Amygdala (tissue), 56 donors: ENCODE measurements around the gene CRYGB.

ENCODE experiments used
- DNase-seq, 56 donors: peaks; one replicate each; lab custom pipeline; 2025; lab: John Stamatoyannopoulos, UW

Gene CRYGB

GRCh38 chr2:208146006-208146405 is at the start of gene CRYGB:
CRYGB (minus strand) TSS chr2:208146158; CDS start chr2:208146120, 38 bp downstream.
- no peak for DNase-seq

GRCh38 chr2:208195531-208195930 is 49.6 kb upstream of the CRYGB start:
- DNase-seq, result no peak

- DNase-seq, result no peak
Observed at GRCh38 chr2:208192611-208193236, 46.8 kb upstream of the CRYGB start.

GRCh38 chr2:208189810-208190503 is 44.0 kb upstream of the CRYGB start, which contains the start of gene C2orf80:
C2orf80 (minus strand) TSS chr2:208190030; CDS start chr2:208186986, 3,044 bp downstream.
- DNase-seq, result peak in 20 of 56 donors; percentile 5 to 63 (median 20)

- peak in 1 of 56 donors; percentile 7 for DNase-seq
Observed at GRCh38 chr2:208189069-208189809, 43.3 kb upstream of the CRYGB start.

GRCh38 chr2:208186893-208187292 is 40.9 kb upstream of the CRYGB start:
- DNase-seq, result peak in 1 of 56 donors; percentile 11

GRCh38 chr2:208186465-208186864 is 40.5 kb upstream of the CRYGB start:
- peak in 1 of 56 donors; percentile 8 for DNase-seq

- peak in 1 of 56 donors; percentile 4 for DNase-seq
Observed at GRCh38 chr2:208183972-208184705, 38.2 kb upstream of the CRYGB start.

GRCh38 chr2:208183526-208183925 is 37.6 kb upstream of the CRYGB start:
- DNase-seq, result peak in 2 of 56 donors; percentile 9 to 19

- DNase-seq, result no peak
Observed at GRCh38 chr2:208182835-208183234, 36.9 kb upstream of the CRYGB start.

GRCh38 chr2:208179028-208179609 is 33.2 kb upstream of the CRYGB start:
- no peak for DNase-seq

GRCh38 chr2:208175840-208176153 is 29.8 kb upstream of the CRYGB start:
- DNase-seq, result peak in 1 of 56 donors; percentile 7

- DNase-seq, result peak in 50 of 56 donors; percentile 7 to 91 (median 59)
Observed at GRCh38 chr2:208175069-208175839, 29.3 kb upstream of the CRYGB start.

GRCh38 chr2:208174144-208174543 is 28.2 kb upstream of the CRYGB start:
- no peak for DNase-seq

- DNase-seq, result no peak
Observed at GRCh38 chr2:208172125-208172524, 26.2 kb upstream of the CRYGB start.

GRCh38 chr2:208164951-208165755 is 19.2 kb upstream of the CRYGB start:
- no peak for DNase-seq

GRCh38 chr2:208163489-208163888 is 17.5 kb upstream of the CRYGB start, which contains the start of gene CRYGA:
CRYGA (minus strand) TSS chr2:208163589; CDS start chr2:208163556, 33 bp downstream.
- DNase-seq, result no peak

- no peak for DNase-seq
Observed at GRCh38 chr2:208156439-208156838, 10.5 kb upstream of the CRYGB start.

- DNase-seq, result no peak
Observed at GRCh38 chr2:208153156-208153555, 7.2 kb upstream of the CRYGB start.
